ENCODE results near the gene MZT1.

Gene MZT1

DNA sequence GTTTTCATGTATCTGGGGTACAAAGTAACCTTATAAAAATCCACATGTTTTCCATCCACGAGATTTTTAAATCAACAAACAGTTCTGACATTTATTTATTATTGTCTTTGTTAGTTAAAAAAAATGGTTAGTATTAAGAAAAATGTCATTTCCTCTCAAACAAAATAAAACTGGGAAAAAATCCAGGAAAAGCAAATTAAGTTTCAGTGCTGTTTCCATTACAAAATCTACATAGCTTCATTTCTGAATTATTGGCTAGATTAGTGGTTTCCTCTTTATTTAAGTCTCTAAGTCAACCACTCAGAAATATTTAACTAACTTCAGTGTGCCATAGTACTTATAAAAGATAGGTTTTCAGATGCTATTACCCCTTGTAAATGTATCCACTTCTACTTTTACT, 49.1 kb downstream of the MZT1 start:
- no peak for DNase-seq

DNA sequence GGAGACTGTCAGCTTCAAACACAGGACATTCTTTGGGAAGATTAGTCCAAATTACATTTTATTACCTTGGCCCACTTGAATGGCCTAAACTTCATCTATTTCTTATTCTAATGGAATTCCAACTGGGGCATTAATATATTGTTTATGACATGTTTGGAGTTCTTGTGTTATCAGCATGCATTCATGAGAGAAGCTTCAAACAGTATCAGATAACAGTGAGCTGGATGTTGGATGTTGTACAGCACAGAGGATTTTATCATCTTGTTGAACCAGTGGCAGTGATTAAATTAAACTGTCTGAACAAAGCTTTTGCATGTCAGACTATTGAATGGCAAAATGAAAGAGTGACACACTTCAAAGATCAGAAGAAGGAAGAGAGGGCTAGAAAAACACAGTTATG, 50.0 kb downstream of the MZT1 start:
- no peak for DNase-seq

DNA sequence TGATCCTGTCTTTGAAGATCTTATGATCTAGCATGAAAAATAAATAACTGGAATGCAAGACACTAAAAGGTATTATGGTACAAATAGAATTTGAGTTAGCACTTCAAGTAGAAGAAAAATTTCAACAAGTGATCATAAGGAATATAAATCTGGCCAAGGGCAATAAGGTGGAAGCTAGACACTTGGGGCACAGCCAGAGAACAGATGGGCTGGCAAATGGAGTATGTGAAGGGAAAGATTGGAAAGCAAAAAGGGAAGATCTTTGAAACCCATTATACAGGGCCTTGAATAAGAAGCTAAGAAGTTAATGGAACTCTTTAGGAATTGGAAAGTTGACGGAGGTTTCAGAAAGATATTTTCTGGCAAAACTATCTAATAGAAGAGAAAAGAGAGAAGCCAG, 61.0 kb downstream of the MZT1 start:
- DNase-seq = no peak

DNA sequence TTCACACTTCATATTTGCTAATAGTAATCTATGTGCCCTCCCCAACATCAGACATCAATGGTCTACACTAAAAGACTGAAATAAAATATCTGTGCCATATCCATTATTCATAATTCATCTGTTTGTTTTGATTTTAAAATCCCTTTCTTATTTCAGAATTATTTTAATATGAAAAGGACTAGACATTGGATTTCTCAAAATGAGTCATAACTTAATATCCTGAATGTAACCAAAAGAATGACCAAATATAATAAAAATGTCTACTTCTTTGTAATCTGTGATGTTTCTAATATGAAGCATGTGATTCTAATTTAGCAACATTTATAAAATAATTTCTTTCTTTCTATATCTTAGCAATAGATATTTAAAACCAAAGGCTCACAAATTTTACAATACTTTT, 64.9 kb downstream of the MZT1 start:
- no peak for DNase-seq
